22Rv1 (cell line): ENCODE data around the gene KCNK2.

Source experiments
- CTCF ChIP-seq: fragments of 450-650 bp; IDR thresholded peaks from 2 replicates; pipeline ENCODE4 v1.5.1; 2017; ENCODE audit warnings: mild to moderate bottlenecking
- ZFX ChIP-seq: fragments of 450-650 bp; IDR thresholded peaks from 2 replicates; pipeline ENCODE4 v1.6.1; 2017; ENCODE audit warnings: antibody characterized with exemption, borderline replicate concordance

DNA sequence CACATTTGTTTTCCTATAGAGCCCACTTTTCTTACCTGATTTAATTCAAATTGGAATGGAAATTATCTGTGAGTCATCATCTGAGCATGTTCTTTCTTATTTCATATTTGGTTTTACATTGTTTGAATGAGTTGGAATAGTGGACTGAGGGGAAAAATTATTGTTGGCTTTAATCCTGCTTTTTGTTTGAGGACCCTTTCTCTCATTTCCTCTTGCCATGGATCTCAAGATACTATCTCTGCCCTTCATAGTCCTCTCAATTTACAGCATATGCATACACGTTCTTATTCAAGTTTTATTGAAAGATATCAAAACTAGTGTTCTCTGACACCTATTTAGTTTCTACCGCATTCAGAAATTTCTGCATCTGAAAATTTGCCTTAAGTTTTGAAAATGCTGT, 5.1 kb downstream of the KCNK2 start:
- no peak for TF ChIP-seq CTCF
- TF ChIP-seq ZFX, result no peak
